GM18526 (cell line): Measurements from ENCODE around the gene NACC2.

ENCODE experiments used
- POLR2A ChIP-seq: IDR thresholded peaks from 3 replicates; pipeline ENCODE4 v1.6.1; 2011; ENCODE audit not compliant: insufficient read length; ENCODE audit errors: extremely low read depth

Gene NACC2

GRCh38 chr9:136053757-136054142 lies 41.3 kb downstream of the NACC2 start:
- no peak for TF ChIP-seq POLR2A

- TF ChIP-seq POLR2A, result no peak
Observed at GRCh38 chr9:136052991-136053756, 41.9 kb downstream of the NACC2 start.

- no peak for TF ChIP-seq POLR2A
Observed at GRCh38 chr9:136052472-136052880, 42.6 kb downstream of the NACC2 start.

GRCh38 chr9:136051837-136052471 lies 43.1 kb downstream of the NACC2 start:
- no peak for TF ChIP-seq POLR2A

- TF ChIP-seq POLR2A, result no peak
Observed at GRCh38 chr9:136051453-136051836, 43.6 kb downstream of the NACC2 start.

GRCh38 chr9:136050701-136051452 lies 44.2 kb downstream of the NACC2 start:
- TF ChIP-seq POLR2A, result no peak

GRCh38 chr9:136050266-136050700 lies 44.8 kb downstream of the NACC2 start:
- no peak for TF ChIP-seq POLR2A

- TF ChIP-seq POLR2A, result no peak
Observed at GRCh38 chr9:136049491-136050265, 45.4 kb downstream of the NACC2 start.

GRCh38 chr9:136048560-136049411 lies 46.3 kb downstream of the NACC2 start:
- no peak for TF ChIP-seq POLR2A

GRCh38 chr9:136047775-136048559 lies 47.1 kb downstream of the NACC2 start:
- TF ChIP-seq POLR2A, result no peak

- TF ChIP-seq POLR2A, result no peak
Observed at GRCh38 chr9:136047076-136047774, 47.9 kb downstream of the NACC2 start.

GRCh38 chr9:136046554-136046920 lies 48.6 kb downstream of the NACC2 start:
- no peak for TF ChIP-seq POLR2A
